ENCODE results near the gene ZNF48. TPM values are rescaled to one million over a fixed set of nuclear protein-coding genes. Genes with fewer than 3 reads are reported as not detected.

ZNF48 gene
- total RNA-seq, 1 donor from 2014 or later: 13.0 TPM

DNA sequence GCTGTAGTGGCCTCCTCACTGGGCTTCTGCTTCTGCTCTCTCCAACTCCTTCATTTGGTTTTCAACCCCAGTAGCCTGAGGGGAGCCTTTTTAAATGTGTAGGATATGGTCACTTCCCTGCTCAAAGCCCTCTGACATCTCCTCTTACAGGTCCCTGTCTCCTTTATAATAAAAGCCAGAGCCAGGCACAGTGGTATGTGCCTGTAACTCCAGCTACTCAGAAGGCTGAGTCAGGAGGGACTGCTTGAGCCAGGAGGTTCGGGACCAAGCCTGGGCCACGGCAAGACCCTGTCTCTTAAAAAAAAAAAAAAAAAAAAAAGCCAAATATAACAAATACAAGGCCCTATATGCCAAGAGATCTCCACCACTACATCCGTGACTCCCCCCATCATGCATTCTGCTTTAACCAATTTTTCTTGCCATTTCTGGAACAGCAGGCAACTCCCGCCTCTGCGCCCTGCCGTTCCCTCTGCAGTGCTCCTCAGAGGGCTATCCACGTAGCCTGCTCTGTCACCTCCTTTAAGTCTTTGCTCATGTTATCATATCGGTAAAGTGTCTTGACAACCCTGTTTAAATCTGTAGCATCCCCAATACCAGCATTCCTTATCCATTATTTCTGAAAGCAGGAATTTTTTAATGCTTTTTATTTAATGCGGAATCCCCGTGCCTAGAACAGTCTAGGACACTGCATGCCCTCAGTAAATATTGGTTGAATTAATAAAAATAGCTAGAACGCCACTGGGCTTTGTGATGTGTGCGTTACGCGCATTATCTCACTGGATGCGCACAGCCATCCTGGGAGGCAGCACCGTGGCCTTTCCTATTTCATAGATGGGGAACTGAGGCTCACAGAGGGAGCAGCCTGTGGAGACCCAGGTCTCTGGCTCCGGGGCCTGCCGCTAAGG is 21.7 kb downstream of the ZNF48 start:
- ChIA-PET POLR2A (interaction anchor here (0.7 to 3.0 kb wide), 35 partner anchors 9 to 609 kb away, joined by 3 to 51 read pairs (median 7); partner anchors contain the start of genes ALDOA, CD2BP2, CORO1A and DCTPP1), CTCF (interaction anchor here (1.3 to 3.3 kb wide), 4 partner anchors 8 to 21 kb away, joined by 4 to 22 read pairs (median 12); partner anchors contain the start of gene DCTPP1)
- no peak for ATAC-seq (ENCODE audit: low read depth)
- H3K4me1 Mint-ChIP-seq: peaks cover 13% of the 10 kb centered on the region
- no peaks in the 10 kb centered on the region for H3K9me3 Mint-ChIP-seq
- H3K4me3 Mint-ChIP-seq: peak overlapping the region; percentile 61
- DNase-seq: no peak
- intact Hi-C loops (cut with micrococcal nuclease): loop anchor here (1.0 to 2.0 kb wide), 2 partner anchors 16 to 39 kb away; no protein-coding TSS in a partner anchor
- H3K27me3 Mint-ChIP-seq: no peaks in the 10 kb centered on the region
- peak overlapping the region; percentile 36 for H3K27ac Mint-ChIP-seq
- TF ChIP-seq, protein P1, sequence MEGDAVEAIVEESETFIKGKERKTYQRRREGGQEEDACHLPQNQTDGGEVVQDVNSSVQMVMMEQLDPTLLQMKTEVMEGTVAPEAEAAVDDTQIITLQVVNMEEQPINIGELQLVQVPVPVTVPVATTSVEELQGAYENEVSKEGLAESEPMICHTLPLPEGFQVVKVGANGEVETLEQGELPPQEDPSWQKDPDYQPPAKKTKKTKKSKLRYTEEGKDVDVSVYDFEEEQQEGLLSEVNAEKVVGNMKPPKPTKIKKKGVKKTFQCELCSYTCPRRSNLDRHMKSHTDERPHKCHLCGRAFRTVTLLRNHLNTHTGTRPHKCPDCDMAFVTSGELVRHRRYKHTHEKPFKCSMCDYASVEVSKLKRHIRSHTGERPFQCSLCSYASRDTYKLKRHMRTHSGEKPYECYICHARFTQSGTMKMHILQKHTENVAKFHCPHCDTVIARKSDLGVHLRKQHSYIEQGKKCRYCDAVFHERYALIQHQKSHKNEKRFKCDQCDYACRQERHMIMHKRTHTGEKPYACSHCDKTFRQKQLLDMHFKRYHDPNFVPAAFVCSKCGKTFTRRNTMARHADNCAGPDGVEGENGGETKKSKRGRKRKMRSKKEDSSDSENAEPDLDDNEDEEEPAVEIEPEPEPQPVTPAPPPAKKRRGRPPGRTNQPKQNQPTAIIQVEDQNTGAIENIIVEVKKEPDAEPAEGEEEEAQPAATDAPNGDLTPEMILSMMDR (IDR thresholded peaks at IDR 0.05): no peak
- H3K36me3 Mint-ChIP-seq (ENCODE audit: low read depth): peaks cover 30% of the 10 kb centered on the region

DNA sequence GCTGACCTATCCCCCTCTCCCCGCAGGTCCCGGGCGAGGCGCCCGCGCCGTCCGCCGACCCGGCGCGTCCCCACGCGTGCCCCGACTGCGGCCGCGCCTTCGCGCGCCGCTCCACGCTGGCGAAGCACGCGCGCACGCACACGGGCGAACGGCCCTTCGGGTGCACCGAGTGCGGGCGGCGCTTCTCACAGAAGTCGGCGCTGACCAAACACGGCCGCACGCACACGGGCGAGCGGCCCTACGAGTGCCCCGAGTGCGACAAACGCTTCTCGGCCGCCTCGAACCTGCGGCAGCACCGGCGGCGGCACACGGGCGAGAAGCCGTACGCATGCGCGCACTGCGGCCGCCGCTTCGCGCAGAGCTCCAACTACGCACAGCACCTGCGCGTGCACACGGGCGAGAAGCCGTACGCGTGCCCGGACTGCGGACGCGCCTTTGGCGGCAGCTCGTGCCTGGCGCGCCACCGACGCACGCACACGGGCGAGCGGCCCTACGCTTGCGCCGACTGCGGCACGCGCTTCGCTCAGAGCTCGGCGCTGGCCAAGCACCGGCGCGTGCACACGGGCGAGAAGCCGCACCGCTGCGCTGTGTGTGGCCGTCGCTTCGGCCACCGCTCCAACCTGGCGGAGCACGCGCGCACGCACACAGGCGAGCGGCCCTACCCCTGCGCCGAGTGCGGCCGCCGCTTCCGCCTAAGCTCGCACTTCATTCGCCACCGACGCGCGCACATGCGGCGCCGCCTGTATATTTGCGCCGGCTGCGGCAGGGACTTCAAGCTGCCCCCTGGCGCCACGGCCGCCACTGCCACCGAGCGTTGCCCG is 22.5 kb downstream of the ZNF48 start:
- POLR2A ChIA-PET: interaction anchor here (0.5 to 3.0 kb wide), 48 partner anchors 10 to 995 kb away, joined by 3 to 51 read pairs (median 6); partner anchors contain the start of genes ALDOA, CD2BP2, CORO1A and DCTPP1
- Mint-ChIP-seq H3K27me3 (no peaks in the 10 kb centered on the region), H3K27ac (peak overlapping the region; percentile 69)

DNA sequence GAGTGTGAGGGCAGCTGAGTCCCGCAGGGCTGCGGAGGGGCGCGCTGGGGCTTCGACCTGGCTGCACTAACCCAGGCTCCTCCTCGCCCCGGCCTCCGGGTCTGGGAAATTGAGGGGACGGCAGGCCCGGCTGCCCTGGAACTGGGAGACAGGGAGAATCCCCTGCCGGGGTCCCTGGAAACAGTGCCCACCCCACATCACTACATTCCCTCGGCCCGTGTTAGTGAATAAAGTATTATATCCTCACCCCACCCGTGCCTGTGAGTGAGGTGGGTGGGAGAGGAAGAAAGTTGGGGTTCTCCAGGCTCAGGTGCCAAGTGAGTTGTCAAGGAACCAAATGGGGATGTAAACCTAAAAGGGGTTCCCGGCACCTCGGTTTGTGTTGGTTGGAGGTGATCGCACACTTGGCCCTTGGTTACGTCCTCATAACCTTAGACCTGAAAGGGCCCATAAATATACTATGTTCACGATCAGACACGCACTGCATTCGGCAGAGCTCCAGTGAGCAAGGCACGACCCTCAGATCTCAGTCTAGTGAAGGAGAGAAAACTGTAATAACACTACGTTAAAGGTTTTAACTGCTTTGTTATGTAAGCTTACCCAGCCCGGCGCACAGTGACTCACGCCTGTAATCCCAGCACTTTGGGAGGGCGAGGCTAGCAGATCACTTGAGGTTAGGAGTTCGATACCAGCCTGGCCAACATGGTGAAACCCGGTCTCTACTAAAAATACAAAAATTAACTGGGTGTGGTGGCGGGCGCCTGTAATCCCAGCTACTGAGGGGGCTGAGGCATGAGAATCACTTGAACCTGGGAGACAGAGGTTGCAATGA is 23.3 kb downstream of the ZNF48 start:
- TF ChIP-seq, protein P1 (IDR thresholded peaks at IDR 0.05): no peak
- ATAC-seq (ENCODE audit: low read depth): no peak
- H3K27ac Mint-ChIP-seq: peak overlapping the region; percentile 65
- intact Hi-C loops (cut with micrococcal nuclease): loop anchor here (1.0 kb wide), 1 partner anchor 12 kb away; the partner anchor contains the start of gene DCTPP1
- peak overlapping the region; percentile 46 for H3K4me3 Mint-ChIP-seq
- no peaks in the 10 kb centered on the region for H3K27me3 Mint-ChIP-seq
- H3K9me3 Mint-ChIP-seq: no peaks in the 10 kb centered on the region
- ChIA-PET POLR2A (interaction anchor here (0.5 to 3.0 kb wide), 41 partner anchors 11 to 996 kb away, joined by 3 to 51 read pairs (median 6); partner anchors contain the start of genes ALDOA, CD2BP2, CORO1A and DCTPP1), CTCF (interaction anchor here (0.8 to 3.3 kb wide), 8 partner anchors 9 to 210 kb away, joined by 3 to 22 read pairs (median 4); partner anchors contain the start of genes DCTPP1 and ITGAL)
- DNase-seq: no peak
- H3K36me3 Mint-ChIP-seq (ENCODE audit: low read depth): peaks cover 34% of the 10 kb centered on the region
- peaks cover 11% of the 10 kb centered on the region for H3K4me1 Mint-ChIP-seq

More for the DNA sequence above, 22.5 kb downstream of the ZNF48 start:
- ATAC-seq (ENCODE audit: low read depth) (peak; percentile 86), DNase-seq (peak; percentile 84)
- CTCF ChIA-PET: interaction anchor here (0.8 to 3.3 kb wide), 8 partner anchors 8 to 211 kb away, joined by 3 to 22 read pairs (median 4); partner anchors contain the start of genes DCTPP1 and ITGAL
- Mint-ChIP-seq H3K4me1 (peaks cover 12% of the 10 kb centered on the region), H3K36me3 (ENCODE audit: low read depth) (peaks cover 32% of the 10 kb centered on the region), H3K4me3 (peak overlapping the region; percentile 71), H3K9me3 (no peaks in the 10 kb centered on the region)
- TF ChIP-seq, protein P1 (IDR thresholded peaks at IDR 0.05): no peak
- intact Hi-C loops (cut with micrococcal nuclease): loop anchor here (1.0 to 2.0 kb wide), 3 partner anchors 13 to 39 kb away; partner anchors contain the start of gene DCTPP1

DNA sequence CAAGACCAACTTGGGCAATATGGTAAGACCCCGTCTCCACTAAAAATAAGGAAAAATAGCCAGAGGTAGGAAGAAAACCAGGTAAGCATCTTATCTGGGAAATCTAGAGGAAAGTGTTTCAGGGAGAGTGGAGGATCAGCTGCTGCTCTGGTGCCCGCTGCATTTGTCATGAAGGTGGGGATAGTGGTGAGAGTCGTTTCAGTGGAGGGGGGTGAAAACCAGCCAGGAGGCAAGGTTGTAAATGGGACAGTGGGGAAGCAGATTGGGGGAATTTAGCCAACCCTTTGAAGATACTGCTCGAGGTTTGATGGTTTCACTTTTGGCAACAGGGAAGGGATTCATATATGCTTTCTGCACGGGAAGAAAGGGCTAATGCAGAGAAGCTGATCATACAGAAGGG is 25.8 kb downstream of the ZNF48 start:
- ChIA-PET POLR2A (interaction anchor here (0.8 kb wide), 1 partner anchor 213 kb away, joined by 3 read pairs; no protein-coding TSS in a partner anchor), CTCF (interaction anchor here (1.4 kb wide), 1 partner anchor 9 kb away, joined by 6 read pairs; the partner anchor contains the start of gene DCTPP1)
- no peaks in the 10 kb centered on the region for H3K27me3 Mint-ChIP-seq
- intact Hi-C loops (cut with micrococcal nuclease): no loop called here
- H3K4me3 Mint-ChIP-seq: no peak overlapping the region
- DNase-seq (no peak), ATAC-seq (ENCODE audit: low read depth) (no peak)
- no peak overlapping the region for H3K27ac Mint-ChIP-seq
- H3K9me3 Mint-ChIP-seq: no peaks in the 10 kb centered on the region
- TF ChIP-seq, protein P1 (IDR thresholded peaks at IDR 0.05): no peak
- peaks cover 51% of the 10 kb centered on the region for H3K36me3 Mint-ChIP-seq (ENCODE audit: low read depth)
- peaks cover 13% of the 10 kb centered on the region for H3K4me1 Mint-ChIP-seq

Data from activated B cell treated with CpG ODN at 0.5 μM for 24 hours (primary cell).